ENCODE data around the gene KRTAP10-5.

DNA sequence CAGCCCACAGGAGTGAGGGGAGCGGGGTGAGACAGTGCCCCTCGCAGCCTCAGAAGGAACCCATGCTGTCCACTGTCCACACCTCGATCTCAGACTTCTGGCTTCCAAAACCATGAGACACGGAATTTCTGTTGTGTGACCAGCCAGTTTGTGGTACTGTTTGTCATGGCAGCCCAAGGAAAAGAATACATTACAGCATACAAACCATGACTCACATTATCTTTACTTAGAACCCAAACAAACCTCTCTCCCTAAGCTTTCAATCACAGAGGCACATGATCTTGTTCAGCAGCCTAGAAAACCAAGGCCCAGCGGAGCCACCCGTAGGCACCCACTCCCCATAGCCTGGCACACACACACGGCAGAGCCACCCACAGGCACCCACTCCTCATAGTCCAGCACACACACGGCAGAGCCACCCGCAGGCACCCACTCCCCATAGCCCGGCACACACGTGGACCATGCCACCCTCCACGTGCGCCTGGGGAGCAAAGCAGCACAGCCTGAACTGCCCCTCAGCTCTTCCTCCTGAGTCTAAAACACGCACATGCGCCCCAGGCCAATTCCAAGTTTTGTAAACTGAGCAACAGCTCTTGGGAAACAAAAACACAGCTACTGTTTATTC lies 7.3 kb downstream of the KRTAP10-5 start:
- TF ChIP-seq, protein P1, sequence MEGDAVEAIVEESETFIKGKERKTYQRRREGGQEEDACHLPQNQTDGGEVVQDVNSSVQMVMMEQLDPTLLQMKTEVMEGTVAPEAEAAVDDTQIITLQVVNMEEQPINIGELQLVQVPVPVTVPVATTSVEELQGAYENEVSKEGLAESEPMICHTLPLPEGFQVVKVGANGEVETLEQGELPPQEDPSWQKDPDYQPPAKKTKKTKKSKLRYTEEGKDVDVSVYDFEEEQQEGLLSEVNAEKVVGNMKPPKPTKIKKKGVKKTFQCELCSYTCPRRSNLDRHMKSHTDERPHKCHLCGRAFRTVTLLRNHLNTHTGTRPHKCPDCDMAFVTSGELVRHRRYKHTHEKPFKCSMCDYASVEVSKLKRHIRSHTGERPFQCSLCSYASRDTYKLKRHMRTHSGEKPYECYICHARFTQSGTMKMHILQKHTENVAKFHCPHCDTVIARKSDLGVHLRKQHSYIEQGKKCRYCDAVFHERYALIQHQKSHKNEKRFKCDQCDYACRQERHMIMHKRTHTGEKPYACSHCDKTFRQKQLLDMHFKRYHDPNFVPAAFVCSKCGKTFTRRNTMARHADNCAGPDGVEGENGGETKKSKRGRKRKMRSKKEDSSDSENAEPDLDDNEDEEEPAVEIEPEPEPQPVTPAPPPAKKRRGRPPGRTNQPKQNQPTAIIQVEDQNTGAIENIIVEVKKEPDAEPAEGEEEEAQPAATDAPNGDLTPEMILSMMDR (IDR thresholded peaks at IDR 0.05; ENCODE audit: low read depth, low read length) = no peak
- no peak for TF ChIP-seq EZH2phosphoT487 (IDR thresholded peaks at IDR 0.05; ENCODE audit: low read depth)
